ENCODE results near the gene CTSZ. TPM values are rescaled to one million over a fixed set of nuclear protein-coding genes. Genes with fewer than 3 reads are reported as not detected.

Gene CTSZ
- total and polyA plus RNA-seq, 2 donors (not counting 1 experiment from before 2014, with no cell fraction given): 285 to 319 TPM

- Mint-ChIP-seq H3K27ac (peak overlapping the region; percentile 77), H3K27me3 (no peaks in the 10 kb centered on the region), H3K4me3 (no peak overlapping the region), H3K4me1 (peaks cover 43% of the 10 kb centered on the region), H3K9me3 (ENCODE audit: insufficient read depth) (no peaks in the 10 kb centered on the region)
- Histone ChIP-seq H3K9ac (ENCODE audit: low read length) (no peak overlapping the region), H2AFZ (ENCODE audit: insufficient read depth, low read depth, low read length, poor library complexity, severe bottlenecking) (no peak overlapping the region), H3K79me2 (ENCODE audit: control insufficient read depth, insufficient read depth, low read length) (peaks cover 17% of the 10 kb centered on the region), H3K4me2 (replicated peaks; ENCODE audit: low read depth, low read length, poor library complexity, severe bottlenecking) (no peak overlapping the region), H3K27ac (ENCODE audit: low read length in 2 of 2) (peak overlapping the region in 1 of 2 donors; percentile 37), H3K27me3 (replicated peaks in 1 of 4; ENCODE audit: control extremely low read depth in 1 of 4, control insufficient read depth in 3 of 4, insufficient read depth in 4 of 4, low read length in 3 of 4) (no peaks in the 10 kb centered on the region), H3K4me1 (ENCODE audit: control insufficient read depth in 2 of 2, insufficient read depth in 2 of 2, low read length in 2 of 2) (peaks cover 17 to 30% of the 10 kb centered on the region in 2 donors), H3K36me3 (replicated peaks in 1 of 2; ENCODE audit: control extremely low read depth in 1 of 2, control insufficient read depth in 1 of 2, extremely low read depth in 1 of 2, insufficient read depth in 2 of 2, low read length in 1 of 2) (peaks cover 5 to 97% of the 10 kb centered on the region in 2 experiments), H4K20me1 (ENCODE audit: control insufficient read depth, insufficient read depth, low read length, poor library complexity, severe bottlenecking) (peaks cover 24% of the 10 kb centered on the region), H3K9me3 (ENCODE audit: control extremely low read depth in 1 of 3, control insufficient read depth in 2 of 3, insufficient read depth in 1 of 3, low read length in 2 of 3) (no peaks in the 10 kb centered on the region), H3K4me3 (ENCODE audit: control extremely low read depth in 1 of 5, extremely low read depth in 1 of 5, insufficient read depth in 1 of 5, low read depth in 2 of 5, low read length in 4 of 5) (no peak overlapping the region)
- TF ChIP-seq EZH2 (IDR thresholded peaks at IDR 0.05; ENCODE audit: borderline replicate concordance, insufficient read depth, low read depth, low read length, poor library complexity, severe bottlenecking): no peak
- TF ChIP-seq CTCF (IDR thresholded peaks at IDR 0.05): no peak
- WGBS (ENCODE audit: insufficient coverage): 100% methylated on average over 3 of the region's 3 CpGs
- intact Hi-C loops (cut with micrococcal nuclease): loop anchor here (1.0 kb wide), 1 partner anchor 12 kb away; the partner anchor contains the start of gene NELFCD
- ChIA-PET CTCF (interaction anchor here (1.2 to 1.6 kb wide), 3 partner anchors 8 to 123 kb away, joined by 5 to 6 read pairs (median 5); no protein-coding TSS in a partner anchor), POLR2A (interaction anchor here (0.6 to 1.8 kb wide), 3 partner anchors 15 to 39 kb away, joined by 3 to 5 read pairs (median 5); partner anchors contain the start of gene ATP5F1E)
- DNase-seq: no peak
- ATAC-seq (ENCODE audit: low read depth): no peak
Observed at GRCh38 chr20:58992911-58993310, 14.1 kb downstream of the CTSZ start.

GRCh38 chr20:58991715-58992114 is 15.3 kb downstream of the CTSZ start:
- H4K20me1 ChIP-seq (ENCODE audit: control insufficient read depth, insufficient read depth, low read length, poor library complexity, severe bottlenecking): peaks cover 21% of the 10 kb centered on the region
- peaks cover 5 to 97% of the 10 kb centered on the region in 2 experiments for H3K36me3 ChIP-seq (replicated peaks in 1 of 2; ENCODE audit: control extremely low read depth in 1 of 2, control insufficient read depth in 1 of 2, extremely low read depth in 1 of 2, insufficient read depth in 2 of 2, low read length in 1 of 2)
- TF ChIP-seq CTCF (IDR thresholded peaks at IDR 0.05) (no peak), EZH2 (IDR thresholded peaks at IDR 0.05; ENCODE audit: borderline replicate concordance, insufficient read depth, low read depth, low read length, poor library complexity, severe bottlenecking) (no peak)
- DNase-seq (no peak), ATAC-seq (ENCODE audit: low read depth) (no peak)
- no peak overlapping the region for H3K9ac ChIP-seq (ENCODE audit: low read length)
- Mint-ChIP-seq H3K4me1 (peaks cover 40% of the 10 kb centered on the region), H3K27ac (peak overlapping the region; percentile 16), H3K27me3 (no peaks in the 10 kb centered on the region), H3K9me3 (ENCODE audit: insufficient read depth) (no peaks in the 10 kb centered on the region), H3K4me3 (no peak overlapping the region)
- intact Hi-C loops (cut with micrococcal nuclease): loop anchor here (1.0 kb wide), 1 partner anchor 10 kb away; the partner anchor contains the start of gene NELFCD
- peaks cover 17 to 30% of the 10 kb centered on the region in 2 donors for H3K4me1 ChIP-seq (ENCODE audit: control insufficient read depth in 2 of 2, insufficient read depth in 2 of 2, low read length in 2 of 2)
- no peaks in the 10 kb centered on the region for H3K9me3 ChIP-seq (ENCODE audit: control extremely low read depth in 1 of 3, control insufficient read depth in 2 of 3, insufficient read depth in 1 of 3, low read length in 2 of 3)
- no peak overlapping the region for H3K4me2 ChIP-seq (replicated peaks; ENCODE audit: low read depth, low read length, poor library complexity, severe bottlenecking)
- no peak overlapping the region for H3K27ac ChIP-seq (ENCODE audit: low read length in 2 of 2)
- ChIA-PET POLR2A (interaction anchor here (0.9 to 1.3 kb wide), 2 partner anchors 10 to 17 kb away, joined by 3 to 5 read pairs; no protein-coding TSS in a partner anchor), CTCF (interaction anchor here (1.6 kb wide), 1 partner anchor 9 kb away, joined by 6 read pairs; no protein-coding TSS in a partner anchor)
- H3K27me3 ChIP-seq (replicated peaks in 1 of 4; ENCODE audit: control extremely low read depth in 1 of 4, control insufficient read depth in 3 of 4, insufficient read depth in 4 of 4, low read length in 3 of 4): no peaks in the 10 kb centered on the region
- H3K79me2 ChIP-seq (ENCODE audit: control insufficient read depth, insufficient read depth, low read length): peaks cover 19% of the 10 kb centered on the region
- H3K4me3 ChIP-seq (ENCODE audit: control extremely low read depth in 1 of 5, extremely low read depth in 1 of 5, insufficient read depth in 1 of 5, low read depth in 2 of 5, low read length in 4 of 5): no peak overlapping the region
- WGBS (ENCODE audit: insufficient coverage): 93% methylated on average over 7 of the region's 9 CpGs
- no peak overlapping the region for H2AFZ ChIP-seq (ENCODE audit: insufficient read depth, low read depth, low read length, poor library complexity, severe bottlenecking)
